ENCODE results near the gene RNASEH2B. TPM values are rescaled to one million over a fixed set of nuclear protein-coding genes. Genes with fewer than 3 reads are reported as not detected.

The RNASEH2B gene
- total RNA-seq, 1 donor from 2014 or later, result 57.5 TPM

DNA sequence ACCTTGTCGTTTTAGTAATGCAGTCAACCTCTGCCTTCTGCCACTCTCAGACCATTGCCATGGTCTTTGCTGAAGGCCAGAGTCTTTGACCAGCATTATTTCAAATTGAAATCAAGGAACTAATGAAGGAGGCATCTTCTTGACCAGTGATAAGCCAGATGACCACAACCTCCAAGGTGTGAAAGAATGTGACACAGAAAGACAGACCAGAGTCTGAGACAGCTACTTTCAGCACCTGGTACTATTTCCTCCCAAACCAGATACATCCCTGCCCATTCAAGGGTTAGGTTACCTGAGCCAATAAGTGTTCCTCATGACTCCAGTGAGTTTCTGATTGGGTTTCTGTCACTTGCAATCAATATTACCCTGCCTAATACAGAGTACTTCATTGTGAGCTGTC, 20.3 kb upstream of the RNASEH2B start:
- no peak overlapping the region for H3K27ac ChIP-seq
- no peaks in the 10 kb centered on the region for H3K27me3 ChIP-seq
- no peaks in the 10 kb centered on the region for H3F3A ChIP-seq (ENCODE audit: low read depth)
- DNase-seq (ENCODE audit: low spot score), result no peak
- H3K4me3 ChIP-seq, result no peak overlapping the region
- peaks cover 8% of the 10 kb centered on the region for H3K4me1 ChIP-seq
- H3K4me1 Mint-ChIP-seq, result peaks cover 18% of the 10 kb centered on the region
- H3K9me3 ChIP-seq (ENCODE audit: low read depth), result no peaks in the 10 kb centered on the region
- no peak overlapping the region for H3K9ac ChIP-seq
- H3K9me3 Mint-ChIP-seq, result no peaks in the 10 kb centered on the region
- no peaks in the 10 kb centered on the region for H3K36me3 ChIP-seq
- H4K20me1 ChIP-seq (ENCODE audit: low read depth), result no peaks in the 10 kb centered on the region
- peaks cover 6% of the 10 kb centered on the region for H3K27me3 Mint-ChIP-seq (ENCODE audit: insufficient read depth, low read depth)
- no peak overlapping the region for H3K27ac Mint-ChIP-seq
- H3K4me2 ChIP-seq, result no peak overlapping the region
- no peak overlapping the region for H2AFZ ChIP-seq (replicated peaks)
- H3K79me2 ChIP-seq (ENCODE audit: low read depth), result no peaks in the 10 kb centered on the region
- TF ChIP-seq EZH2phosphoT487 (IDR thresholded peaks at IDR 0.05) (no peak), EZH2 (IDR thresholded peaks at IDR 0.05) (no peak)
- TF ChIP-seq, protein P1, sequence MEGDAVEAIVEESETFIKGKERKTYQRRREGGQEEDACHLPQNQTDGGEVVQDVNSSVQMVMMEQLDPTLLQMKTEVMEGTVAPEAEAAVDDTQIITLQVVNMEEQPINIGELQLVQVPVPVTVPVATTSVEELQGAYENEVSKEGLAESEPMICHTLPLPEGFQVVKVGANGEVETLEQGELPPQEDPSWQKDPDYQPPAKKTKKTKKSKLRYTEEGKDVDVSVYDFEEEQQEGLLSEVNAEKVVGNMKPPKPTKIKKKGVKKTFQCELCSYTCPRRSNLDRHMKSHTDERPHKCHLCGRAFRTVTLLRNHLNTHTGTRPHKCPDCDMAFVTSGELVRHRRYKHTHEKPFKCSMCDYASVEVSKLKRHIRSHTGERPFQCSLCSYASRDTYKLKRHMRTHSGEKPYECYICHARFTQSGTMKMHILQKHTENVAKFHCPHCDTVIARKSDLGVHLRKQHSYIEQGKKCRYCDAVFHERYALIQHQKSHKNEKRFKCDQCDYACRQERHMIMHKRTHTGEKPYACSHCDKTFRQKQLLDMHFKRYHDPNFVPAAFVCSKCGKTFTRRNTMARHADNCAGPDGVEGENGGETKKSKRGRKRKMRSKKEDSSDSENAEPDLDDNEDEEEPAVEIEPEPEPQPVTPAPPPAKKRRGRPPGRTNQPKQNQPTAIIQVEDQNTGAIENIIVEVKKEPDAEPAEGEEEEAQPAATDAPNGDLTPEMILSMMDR (IDR thresholded peaks at IDR 0.05), result no peak
- H3K36me3 Mint-ChIP-seq, result no peaks in the 10 kb centered on the region
- H3K4me3 Mint-ChIP-seq, result no peak overlapping the region

DNA sequence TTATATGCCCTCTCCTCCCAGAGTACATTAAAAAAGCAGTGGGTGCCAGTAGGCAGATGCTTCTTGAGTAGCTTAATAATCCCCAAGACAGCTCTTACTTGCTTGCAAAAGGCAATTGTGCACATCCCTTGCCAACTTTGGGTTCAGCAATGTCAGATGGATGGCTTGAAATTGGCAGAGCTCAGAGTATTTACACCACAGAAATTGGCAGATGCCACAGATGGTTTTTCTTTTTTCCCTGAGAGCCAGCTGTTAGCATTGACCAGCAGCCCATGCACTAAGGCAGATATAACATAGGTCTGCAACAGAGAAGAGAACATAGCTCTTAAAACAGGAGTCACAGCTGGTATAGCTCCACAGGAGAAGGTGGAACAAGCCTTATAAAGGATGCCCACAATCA, 18.4 kb upstream of the RNASEH2B start:
- Histone ChIP-seq H3K4me3 (no peak overlapping the region), H4K20me1 (ENCODE audit: low read depth) (no peaks in the 10 kb centered on the region), H3K79me2 (ENCODE audit: low read depth) (no peaks in the 10 kb centered on the region), H3K4me2 (no peak overlapping the region), H3K27ac (no peak overlapping the region), H3F3A (ENCODE audit: low read depth) (no peaks in the 10 kb centered on the region), H3K27me3 (no peaks in the 10 kb centered on the region), H3K4me1 (peaks cover 8% of the 10 kb centered on the region), H3K36me3 (no peaks in the 10 kb centered on the region), H3K9me3 (ENCODE audit: low read depth) (no peaks in the 10 kb centered on the region), H2AFZ (replicated peaks) (no peak overlapping the region), H3K9ac (no peak overlapping the region)
- no peak for DNase-seq (ENCODE audit: low spot score)
- no peak overlapping the region for H3K27ac Mint-ChIP-seq
- peaks cover 6% of the 10 kb centered on the region for H3K27me3 Mint-ChIP-seq (ENCODE audit: insufficient read depth, low read depth)
- H3K9me3 Mint-ChIP-seq, result no peaks in the 10 kb centered on the region
- no peaks in the 10 kb centered on the region for H3K36me3 Mint-ChIP-seq
- peaks cover 21% of the 10 kb centered on the region for H3K4me1 Mint-ChIP-seq
- no peak overlapping the region for H3K4me3 Mint-ChIP-seq
- no peak for TF ChIP-seq EZH2phosphoT487 (IDR thresholded peaks at IDR 0.05)
- TF ChIP-seq, protein P1 (IDR thresholded peaks at IDR 0.05), result no peak
- TF ChIP-seq EZH2 (IDR thresholded peaks at IDR 0.05), result no peak

DNA sequence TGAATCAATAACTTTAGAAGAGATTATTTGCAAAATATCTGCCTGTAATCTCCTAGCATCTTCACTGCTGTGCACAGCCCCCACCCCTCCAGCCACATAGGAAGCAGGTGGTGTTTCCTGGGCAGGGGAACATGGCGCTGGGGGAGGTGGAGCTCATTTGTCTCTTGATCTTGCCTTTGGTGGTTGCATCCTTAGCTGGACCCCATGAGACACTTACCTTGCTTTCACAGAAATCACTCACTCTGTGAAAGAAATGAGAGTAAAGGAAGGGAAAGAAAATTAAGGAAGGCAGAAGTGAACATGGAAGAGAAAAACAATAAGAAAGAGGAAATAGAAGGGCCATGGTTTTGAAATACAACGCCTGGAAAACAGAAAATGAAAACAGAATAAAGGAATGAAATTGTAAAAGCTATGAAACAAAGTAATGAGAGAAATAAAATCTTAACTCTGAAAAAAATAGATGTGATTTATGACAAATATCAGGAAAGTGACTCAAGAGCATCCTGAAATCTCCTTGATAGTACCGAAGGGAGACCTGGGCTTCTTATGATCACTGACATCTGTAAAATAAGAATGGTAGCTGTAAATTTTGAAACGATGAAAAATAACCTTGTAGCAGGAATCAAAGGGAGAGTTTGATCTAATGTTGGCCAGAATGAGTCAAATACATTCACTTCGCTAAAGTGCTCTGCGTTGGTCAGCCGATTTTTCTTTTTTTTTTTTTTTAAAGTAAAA, 17.2 kb upstream of the RNASEH2B start:
- Mint-ChIP-seq H3K4me1 (peaks cover 21% of the 10 kb centered on the region), H3K9me3 (no peaks in the 10 kb centered on the region), H3K36me3 (no peaks in the 10 kb centered on the region), H3K27ac (no peak overlapping the region), H3K27me3 (ENCODE audit: insufficient read depth, low read depth) (peaks cover 6% of the 10 kb centered on the region), H3K4me3 (no peak overlapping the region)
- Histone ChIP-seq H3K27me3 (no peaks in the 10 kb centered on the region), H3K4me3 (no peak overlapping the region), H3F3A (ENCODE audit: low read depth) (no peaks in the 10 kb centered on the region), H3K9me3 (ENCODE audit: low read depth) (no peaks in the 10 kb centered on the region), H2AFZ (replicated peaks) (no peak overlapping the region), H4K20me1 (ENCODE audit: low read depth) (no peaks in the 10 kb centered on the region), H3K9ac (no peak overlapping the region), H3K79me2 (ENCODE audit: low read depth) (no peaks in the 10 kb centered on the region), H3K4me1 (peaks cover 8% of the 10 kb centered on the region), H3K27ac (no peak overlapping the region), H3K36me3 (no peaks in the 10 kb centered on the region), H3K4me2 (no peak overlapping the region)
- TF ChIP-seq, protein P1 (IDR thresholded peaks at IDR 0.05), result no peak
- TF ChIP-seq EZH2 (IDR thresholded peaks at IDR 0.05) (no peak), EZH2phosphoT487 (IDR thresholded peaks at IDR 0.05) (no peak)
- DNase-seq (ENCODE audit: low spot score), result no peak
